ENCODE results near the gene RNU7-1. TPM values are rescaled to one million over a fixed set of nuclear protein-coding genes. Genes with fewer than 3 reads are reported as not detected.

The RNU7-1 gene
- total and polyA plus RNA-seq, 2 of the 4 experiments (the other 2 are of a cell fraction): not detected

GRCh38 chr12:6941782-6942181, 1.8 kb upstream of the RNU7-1 start:
- Histone ChIP-seq H4K20me1 (ENCODE audit: insufficient read depth, low read length) (no peaks in the 10 kb centered on the region; the same call in 1 of the 2 replicates), H4K8ac (ENCODE audit: low read depth in 2 of 2, low read length in 2 of 2) (no peak overlapping the region), H2BK120ac (ENCODE audit: low read depth, low read length) (no peak overlapping the region), H3K4me2 (ENCODE audit: low read depth, low read length) (no peak overlapping the region), H3K27me3 (ENCODE audit: control insufficient read depth, insufficient read depth, low read length) (no peaks in the 10 kb centered on the region), H3K4me3 (ENCODE audit: insufficient read depth, low read depth, low read length) (no peak overlapping the region), H3K36me3 (ENCODE audit: control insufficient read depth, insufficient read depth, low read length) (peaks cover 39% of the 10 kb centered on the region), H3K27ac (ENCODE audit: insufficient read depth, low read length) (no peak overlapping the region), H3K9ac (ENCODE audit: low read depth, low read length) (no peak overlapping the region), H3K4me1 (ENCODE audit: control insufficient read depth, insufficient read depth, low read length) (peaks cover 5% of the 10 kb centered on the region; the same call in 1 of the 2 replicates), H2BK20ac (ENCODE audit: low read depth, low read length) (no peak overlapping the region), H2BK15ac (ENCODE audit: low read depth, low read length) (no peak overlapping the region), H3K9me3 (ENCODE audit: control insufficient read depth, insufficient read depth, low read length) (no peaks in the 10 kb centered on the region), H2AK5ac (ENCODE audit: low read depth, low read length) (no peak overlapping the region), H3K23ac (ENCODE audit: low read depth, low read length) (no peak overlapping the region), H3K4ac (ENCODE audit: low read depth, low read length) (no peak overlapping the region), H2AK9ac (replicated peaks; ENCODE audit: low read depth, low read length, poor library complexity) (no peak overlapping the region), H2BK5ac (ENCODE audit: low read depth, low read length, poor library complexity, severe bottlenecking) (no peak overlapping the region), H2AFZ (replicated peaks; ENCODE audit: low read length, poor library complexity) (no peak overlapping the region), H4K5ac (ENCODE audit: low read depth, low read length) (no peak overlapping the region), H3K9me1 (ENCODE audit: insufficient read depth, low read length) (0 out of 2 replicates have a peak, but pooled peaks cover 2% of the 10 kb centered on the region), H3K14ac (replicated peaks; ENCODE audit: low read depth, low read length) (no peak overlapping the region), H3K18ac (ENCODE audit: low read depth, low read length) (no peak overlapping the region), H3K79me1 (ENCODE audit: low read depth in 1 of 2, low read length in 2 of 2) (peaks cover 17 to 51% of the 10 kb centered on the region in 2 experiments), H4K91ac (ENCODE audit: insufficient read depth, low read depth, low read length) (no peak overlapping the region), H3K56ac (ENCODE audit: extremely low read depth, insufficient read depth, low read length) (no peak overlapping the region)
- DNase-seq (no peak), ATAC-seq (ENCODE audit: low read depth) (no peak)
- dilution Hi-C loops (cut with HindIII; ENCODE audit: low sequenced_read_pairs, unreplicated experiment) (no loop called here), intact Hi-C loops (cut with micrococcal nuclease) (loop anchor here (2.0 kb wide), 1 partner anchor 73 kb away; no protein-coding TSS in a partner anchor), in situ Hi-C loops (cut with MboI; ENCODE audit: low sequenced_read_pairs) (loop anchor here (10.0 kb wide), 1 partner anchor 173 kb away; no protein-coding TSS in a partner anchor)
- no CpG with 5 or more reads among the region's 12 CpGs for WGBS, 2 experiments (ENCODE audit: extremely low coverage in 2 of 2, insufficient read length in 1 of 2)
- ChIA-PET CTCF (no interaction called here), POLR2A (ENCODE audit: unreplicated experiment) (no interaction called here)
- TF ChIP-seq BHLHE40 (IDR thresholded peaks at IDR 0.05; ENCODE audit: low read depth, low read length) (no peak), MXI1 (IDR thresholded peaks at IDR 0.05; ENCODE audit: borderline replicate concordance, low read depth, low read length) (no peak), MAFK (IDR thresholded peaks at IDR 0.05; ENCODE audit: low read depth, low read length) (no peak), ELK1 (IDR thresholded peaks at IDR 0.05; ENCODE audit: borderline replicate concordance, low read depth, low read length) (no peak), CHD1 (IDR thresholded peaks at IDR 0.05; ENCODE audit: low read depth, low read length) (no peak), RFX5 (IDR thresholded peaks at IDR 0.05; ENCODE audit: low read depth, low read length) (no peak), NFE2L2 (IDR thresholded peaks at IDR 0.05; ENCODE audit: low read depth, low read length) (no peak), SMC3 (IDR thresholded peaks at IDR 0.05; ENCODE audit: low read depth, low read length) (no peak), FOS (IDR thresholded peaks at IDR 0.05; ENCODE audit: low read depth, low read length) (no peak), CTCF (conservative IDR thresholded peaks at IDR 0.05; ENCODE audit: low read depth, low read length) (no peak), RCOR1 (IDR thresholded peaks at IDR 0.05; ENCODE audit: insufficient replicate concordance, low read length) (no peak), POLR2A (IDR thresholded peaks at IDR 0.05; ENCODE audit: low read depth, low read length) (no peak)
- no TSS peak for BruUV-seq (replicated peaks)

Data from IMR-90 (cell line).